GM23338 (cell line): ENCODE measurements around the gene BCORL1. TPM values are rescaled to one million over a fixed set of nuclear protein-coding genes. Genes with fewer than 3 reads are reported as not detected.
A peak's percentile ranks its signal among the peaks of the same experiment; 100 is the strongest.

Experiments
- ATAC-seq: fragments of 200-7000 bp; cut with Tn5 transposase; 3 replicates; pipeline ENCODE4 v1.9.1; 2020
- DNase-seq: peaks from one replicate; pipeline ENCODE4 v3.0.0-alpha.2; 2015; ENCODE audit warnings: low spot score
- H2AFZ ChIP-seq: fragments of 200-600 bp; sonication (generic); 2 replicates; pipeline ENCODE4 v1.8.0; 2016; ENCODE audit warnings: antibody characterized with exemption, mild to moderate bottlenecking, moderate library complexity
- H3F3A ChIP-seq: fragments of 200-600 bp; sonication (generic); replicated peaks from 2 replicates; pipeline ENCODE4 v1.8.0; 2017; ENCODE audit warnings: antibody characterized with exemption, mixed run types, low read depth
- H3K27ac ChIP-seq: fragments of 200-600 bp; sonication (generic); 2 replicates; pipeline ENCODE4 v1.6.1; 2016; ENCODE audit warnings: low read depth
- H3K27me3 ChIP-seq: fragments of 200-600 bp; sonication (generic); 2 replicates; pipeline ENCODE4 v1.8.0; 2016; ENCODE audit warnings: mild to moderate bottlenecking, mixed run types, moderate library complexity; ENCODE audit not compliant: insufficient read depth
- H3K36me3 ChIP-seq: fragments of 200-600 bp; sonication (generic); 2 replicates; pipeline ENCODE4 v1.8.0; 2016; ENCODE audit warnings: mild to moderate bottlenecking; ENCODE audit not compliant: insufficient read depth
- H3K4me1 ChIP-seq: fragments of 200-600 bp; sonication (generic); 2 replicates; pipeline ENCODE4 v1.8.0; 2016; ENCODE audit warnings: mild to moderate bottlenecking, moderate library complexity; ENCODE audit not compliant: insufficient read depth
- H3K4me2 ChIP-seq: fragments of 200-600 bp; sonication (generic); 2 replicates; pipeline ENCODE4 v1.7.1; 2017; ENCODE audit warnings: mixed run types
- H3K4me3 ChIP-seq: fragments of 200-600 bp; sonication (generic); 2 replicates; pipeline ENCODE4 v1.6.1; 2016; ENCODE audit warnings: mixed run types
- H3K79me2 ChIP-seq: fragments of 200-600 bp; sonication (generic); replicated peaks from 2 replicates; pipeline ENCODE4 v1.8.0; 2017; ENCODE audit warnings: mild to moderate bottlenecking; ENCODE audit not compliant: insufficient read depth
- H3K9me2 ChIP-seq: fragments of 200-600 bp; sonication (generic); 2 replicates; pipeline ENCODE4 v1.8.0; 2017; ENCODE audit not compliant: insufficient read depth
- H4K20me1 ChIP-seq: fragments of 200-600 bp; sonication (generic); replicated peaks from 2 replicates; pipeline ENCODE4 v1.8.0; 2017; ENCODE audit warnings: mild to moderate bottlenecking; ENCODE audit not compliant: insufficient read depth
- H3K27ac Mint-ChIP-seq: 2 replicates; pipeline ENCODE4 v1.8.0; 2020; ENCODE audit warnings: inconsistent platforms, mild to moderate bottlenecking, moderate library complexity, mixed read lengths
- H3K27me3 Mint-ChIP-seq: 3 replicates; pipeline ENCODE4 v1.8.0; 2022; ENCODE audit warnings: low read depth, mild to moderate bottlenecking, moderate library complexity, mixed read lengths, inconsistent platforms; ENCODE audit not compliant: insufficient read depth, poor library complexity
- H3K36me3 Mint-ChIP-seq: 3 replicates; pipeline ENCODE4 v1.8.0; 2021; ENCODE audit warnings: low read depth, mild to moderate bottlenecking, inconsistent platforms, moderate library complexity, mixed read lengths
- H3K4me1 Mint-ChIP-seq: 3 replicates; pipeline ENCODE4 v1.8.0; 2020; ENCODE audit warnings: mild to moderate bottlenecking, inconsistent platforms, mixed read lengths
- H3K4me3 Mint-ChIP-seq: 3 replicates; pipeline ENCODE4 v1.8.0; 2021; ENCODE audit warnings: moderate library complexity, mild to moderate bottlenecking, inconsistent platforms, mixed read lengths
- H3K9me3 Mint-ChIP-seq: 3 replicates; pipeline ENCODE4 v1.8.0; 2020; ENCODE audit warnings: moderate library complexity, mild to moderate bottlenecking, inconsistent platforms, mixed read lengths
- CREB1 ChIP-seq: fragments of 250-450 bp; sonication (Bioruptor Pico); IDR thresholded peaks from 2 replicates; pipeline ENCODE4 v1.5.0; 2020; ENCODE audit warnings: low read depth, mild to moderate bottlenecking, moderate library complexity
- JUNB ChIP-seq: IDR thresholded peaks from one replicate; pipeline ENCODE4 v1.6.1; 2016; ENCODE audit warnings: antibody characterized with exemption; ENCODE audit not compliant: unreplicated experiment
- NANOG ChIP-seq: IDR thresholded peaks from 2 replicates; pipeline ENCODE4 v1.6.1; 2016; ENCODE audit warnings: antibody characterized with exemption, borderline replicate concordance
- ZNF114 ChIP-seq: fragments of 250-450 bp; sonication (Bioruptor Pico); IDR thresholded peaks from 2 replicates; pipeline ENCODE4 v1.5.0; 2020; ENCODE audit warnings: mild to moderate bottlenecking, moderate library complexity
- ZNF331 ChIP-seq: fragments of 250-450 bp; sonication (Bioruptor Pico); IDR thresholded peaks from 2 replicates; pipeline ENCODE4 v1.5.0; 2020; ENCODE audit warnings: low read depth, mild to moderate bottlenecking, moderate library complexity
- polyA plus RNA-seq: library from polyadenylated mRNA; unstranded; fragments of >200 nt; fragmentation: Nextera tagmentation; extraction: Ambion mirVana; gene quantifications from 2 replicates; pipeline ENCODE4 v1.2.1, GENCODE V29; 2016
- total RNA-seq: library from RNA; depleted of rRNA; stranded (reverse); fragments of >200 nt; shearing (Covaris generic); gene quantifications from 2 replicates; pipeline ENCODE4 v1.2.3, GENCODE V29; 2014
- TF ChIP-seq, protein P1 (sequence below), 2 experiments: fragments of 200-600 bp in 1 of 2; sonication (generic) in 1 of 2; conservative IDR thresholded peaks; 2 replicates each; pipeline versions ENCODE4 v1.5.1 to v1.6.1; 2016 to 2017; ENCODE audit warnings: antibody characterized with exemption in 2 of 2, low read depth in 2 of 2, mild to moderate bottlenecking in 2 of 2, moderate library complexity in 1 of 2
- TF ChIP-seq, protein P2 (sequence below): IDR thresholded peaks from 2 replicates; pipeline ENCODE4 v1.6.1; 2016; ENCODE audit warnings: antibody characterized with exemption
- TF ChIP-seq, protein P3 (sequence below): IDR thresholded peaks from one replicate; pipeline ENCODE4 v1.6.1; 2018; ENCODE audit warnings: antibody characterized with exemption; ENCODE audit not compliant: unreplicated experiment
- TF ChIP-seq, protein P4 (sequence below): fragments of 250-450 bp; sonication (Bioruptor Pico); IDR thresholded peaks from 2 replicates; pipeline ENCODE4 v1.5.0; 2020; ENCODE audit warnings: mild to moderate bottlenecking, moderate library complexity

Gene BCORL1
- total and polyA plus RNA-seq, 2 experiments from 2014 or later: 2.6 to 2.7 TPM

DNA sequence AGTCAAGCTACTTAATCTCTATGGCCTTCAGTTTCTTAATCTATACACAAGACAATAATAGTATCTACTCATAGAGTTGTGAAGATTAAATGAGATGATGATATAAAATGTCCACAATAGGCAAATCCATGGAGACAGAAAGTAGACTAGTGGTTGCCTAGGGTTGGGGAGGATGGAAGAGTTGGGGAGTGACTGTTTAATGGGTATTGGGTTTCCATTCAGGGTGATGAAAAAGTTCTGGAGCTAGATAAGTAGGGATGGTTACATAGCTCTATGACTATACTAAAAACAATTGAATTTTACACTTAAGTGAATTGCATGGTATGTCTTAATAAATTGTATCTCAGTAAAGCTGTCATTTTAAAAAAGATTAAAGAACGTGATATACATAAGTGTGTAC, 35.7 kb downstream of the BCORL1 start (continued):
- TF ChIP-seq, protein P1, sequence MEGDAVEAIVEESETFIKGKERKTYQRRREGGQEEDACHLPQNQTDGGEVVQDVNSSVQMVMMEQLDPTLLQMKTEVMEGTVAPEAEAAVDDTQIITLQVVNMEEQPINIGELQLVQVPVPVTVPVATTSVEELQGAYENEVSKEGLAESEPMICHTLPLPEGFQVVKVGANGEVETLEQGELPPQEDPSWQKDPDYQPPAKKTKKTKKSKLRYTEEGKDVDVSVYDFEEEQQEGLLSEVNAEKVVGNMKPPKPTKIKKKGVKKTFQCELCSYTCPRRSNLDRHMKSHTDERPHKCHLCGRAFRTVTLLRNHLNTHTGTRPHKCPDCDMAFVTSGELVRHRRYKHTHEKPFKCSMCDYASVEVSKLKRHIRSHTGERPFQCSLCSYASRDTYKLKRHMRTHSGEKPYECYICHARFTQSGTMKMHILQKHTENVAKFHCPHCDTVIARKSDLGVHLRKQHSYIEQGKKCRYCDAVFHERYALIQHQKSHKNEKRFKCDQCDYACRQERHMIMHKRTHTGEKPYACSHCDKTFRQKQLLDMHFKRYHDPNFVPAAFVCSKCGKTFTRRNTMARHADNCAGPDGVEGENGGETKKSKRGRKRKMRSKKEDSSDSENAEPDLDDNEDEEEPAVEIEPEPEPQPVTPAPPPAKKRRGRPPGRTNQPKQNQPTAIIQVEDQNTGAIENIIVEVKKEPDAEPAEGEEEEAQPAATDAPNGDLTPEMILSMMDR (conservative IDR thresholded peaks at IDR 0.05; ENCODE audit: low read depth in 2 of 2): no peak
- no peak for TF ChIP-seq NANOG

DNA sequence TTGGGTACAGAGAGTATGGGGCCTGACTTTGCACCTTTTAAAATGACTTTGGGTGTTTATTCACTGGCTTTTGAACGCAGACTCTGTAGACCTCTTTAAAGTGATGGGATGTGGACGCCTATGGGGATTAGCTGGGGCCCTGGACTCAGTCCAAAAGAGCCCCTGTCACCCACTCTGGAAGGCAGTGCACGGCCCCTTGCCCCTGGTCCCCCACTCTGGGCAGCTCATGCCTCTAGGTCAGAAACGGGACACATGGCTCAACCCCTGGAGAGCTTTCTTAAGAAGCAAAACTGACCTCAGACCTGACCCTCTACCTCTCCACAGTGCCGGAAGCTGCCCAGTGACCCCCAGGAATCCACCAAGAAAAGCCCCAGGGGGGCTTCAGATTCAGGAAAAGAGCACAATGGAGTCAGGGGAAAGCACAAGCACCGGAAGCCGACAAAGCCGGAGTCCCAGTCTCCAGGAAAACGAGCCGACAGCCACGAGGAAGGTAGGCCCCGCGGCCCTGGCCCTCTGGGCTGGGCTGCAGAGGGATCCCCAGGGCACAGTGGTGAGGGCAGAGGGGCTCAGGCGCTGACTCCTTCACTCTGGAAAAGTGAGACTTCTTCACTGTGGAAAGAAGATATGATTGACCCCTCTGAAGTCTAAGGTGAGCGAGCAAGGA, 38.4 kb downstream of the BCORL1 start:
- peak; percentile 14 for DNase-seq
- Histone ChIP-seq H2AFZ (no peak overlapping the region), H3F3A (no peaks in the 10 kb centered on the region), H3K4me1 (no peaks in the 10 kb centered on the region), H3K79me2 (no peaks in the 10 kb centered on the region), H3K27ac (no peak overlapping the region), H3K9me2 (no peaks in the 10 kb centered on the region), H3K27me3 (no peaks in the 10 kb centered on the region), H3K36me3 (no peaks in the 10 kb centered on the region), H3K4me2 (no peak overlapping the region), H4K20me1 (no peaks in the 10 kb centered on the region), H3K4me3 (no peak overlapping the region)
- Mint-ChIP-seq H3K4me1 (peaks cover 17% of the 10 kb centered on the region), H3K4me3 (no peak overlapping the region), H3K9me3 (no peaks in the 10 kb centered on the region), H3K27me3 (peaks cover 2% of the 10 kb centered on the region), H3K27ac (no peak overlapping the region), H3K36me3 (no peaks in the 10 kb centered on the region; the same call in 2 of the 3 replicates)
- TF ChIP-seq, protein P2, sequence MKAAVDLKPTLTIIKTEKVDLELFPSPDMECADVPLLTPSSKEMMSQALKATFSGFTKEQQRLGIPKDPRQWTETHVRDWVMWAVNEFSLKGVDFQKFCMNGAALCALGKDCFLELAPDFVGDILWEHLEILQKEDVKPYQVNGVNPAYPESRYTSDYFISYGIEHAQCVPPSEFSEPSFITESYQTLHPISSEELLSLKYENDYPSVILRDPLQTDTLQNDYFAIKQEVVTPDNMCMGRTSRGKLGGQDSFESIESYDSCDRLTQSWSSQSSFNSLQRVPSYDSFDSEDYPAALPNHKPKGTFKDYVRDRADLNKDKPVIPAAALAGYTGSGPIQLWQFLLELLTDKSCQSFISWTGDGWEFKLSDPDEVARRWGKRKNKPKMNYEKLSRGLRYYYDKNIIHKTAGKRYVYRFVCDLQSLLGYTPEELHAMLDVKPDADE: no peak
- TF ChIP-seq NANOG (no peak), ZNF114 (no peak), JUNB (no peak), CREB1 (CRISPR knock-in tag) (no peak), ZNF331 (no peak)
- TF ChIP-seq, protein P3, sequence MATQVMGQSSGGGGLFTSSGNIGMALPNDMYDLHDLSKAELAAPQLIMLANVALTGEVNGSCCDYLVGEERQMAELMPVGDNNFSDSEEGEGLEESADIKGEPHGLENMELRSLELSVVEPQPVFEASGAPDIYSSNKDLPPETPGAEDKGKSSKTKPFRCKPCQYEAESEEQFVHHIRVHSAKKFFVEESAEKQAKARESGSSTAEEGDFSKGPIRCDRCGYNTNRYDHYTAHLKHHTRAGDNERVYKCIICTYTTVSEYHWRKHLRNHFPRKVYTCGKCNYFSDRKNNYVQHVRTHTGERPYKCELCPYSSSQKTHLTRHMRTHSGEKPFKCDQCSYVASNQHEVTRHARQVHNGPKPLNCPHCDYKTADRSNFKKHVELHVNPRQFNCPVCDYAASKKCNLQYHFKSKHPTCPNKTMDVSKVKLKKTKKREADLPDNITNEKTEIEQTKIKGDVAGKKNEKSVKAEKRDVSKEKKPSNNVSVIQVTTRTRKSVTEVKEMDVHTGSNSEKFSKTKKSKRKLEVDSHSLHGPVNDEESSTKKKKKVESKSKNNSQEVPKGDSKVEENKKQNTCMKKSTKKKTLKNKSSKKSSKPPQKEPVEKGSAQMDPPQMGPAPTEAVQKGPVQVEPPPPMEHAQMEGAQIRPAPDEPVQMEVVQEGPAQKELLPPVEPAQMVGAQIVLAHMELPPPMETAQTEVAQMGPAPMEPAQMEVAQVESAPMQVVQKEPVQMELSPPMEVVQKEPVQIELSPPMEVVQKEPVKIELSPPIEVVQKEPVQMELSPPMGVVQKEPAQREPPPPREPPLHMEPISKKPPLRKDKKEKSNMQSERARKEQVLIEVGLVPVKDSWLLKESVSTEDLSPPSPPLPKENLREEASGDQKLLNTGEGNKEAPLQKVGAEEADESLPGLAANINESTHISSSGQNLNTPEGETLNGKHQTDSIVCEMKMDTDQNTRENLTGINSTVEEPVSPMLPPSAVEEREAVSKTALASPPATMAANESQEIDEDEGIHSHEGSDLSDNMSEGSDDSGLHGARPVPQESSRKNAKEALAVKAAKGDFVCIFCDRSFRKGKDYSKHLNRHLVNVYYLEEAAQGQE: no peak
- TF ChIP-seq, protein P1 (conservative IDR thresholded peaks at IDR 0.05; ENCODE audit: low read depth in 2 of 2): no peak
- TF ChIP-seq, protein P4, sequence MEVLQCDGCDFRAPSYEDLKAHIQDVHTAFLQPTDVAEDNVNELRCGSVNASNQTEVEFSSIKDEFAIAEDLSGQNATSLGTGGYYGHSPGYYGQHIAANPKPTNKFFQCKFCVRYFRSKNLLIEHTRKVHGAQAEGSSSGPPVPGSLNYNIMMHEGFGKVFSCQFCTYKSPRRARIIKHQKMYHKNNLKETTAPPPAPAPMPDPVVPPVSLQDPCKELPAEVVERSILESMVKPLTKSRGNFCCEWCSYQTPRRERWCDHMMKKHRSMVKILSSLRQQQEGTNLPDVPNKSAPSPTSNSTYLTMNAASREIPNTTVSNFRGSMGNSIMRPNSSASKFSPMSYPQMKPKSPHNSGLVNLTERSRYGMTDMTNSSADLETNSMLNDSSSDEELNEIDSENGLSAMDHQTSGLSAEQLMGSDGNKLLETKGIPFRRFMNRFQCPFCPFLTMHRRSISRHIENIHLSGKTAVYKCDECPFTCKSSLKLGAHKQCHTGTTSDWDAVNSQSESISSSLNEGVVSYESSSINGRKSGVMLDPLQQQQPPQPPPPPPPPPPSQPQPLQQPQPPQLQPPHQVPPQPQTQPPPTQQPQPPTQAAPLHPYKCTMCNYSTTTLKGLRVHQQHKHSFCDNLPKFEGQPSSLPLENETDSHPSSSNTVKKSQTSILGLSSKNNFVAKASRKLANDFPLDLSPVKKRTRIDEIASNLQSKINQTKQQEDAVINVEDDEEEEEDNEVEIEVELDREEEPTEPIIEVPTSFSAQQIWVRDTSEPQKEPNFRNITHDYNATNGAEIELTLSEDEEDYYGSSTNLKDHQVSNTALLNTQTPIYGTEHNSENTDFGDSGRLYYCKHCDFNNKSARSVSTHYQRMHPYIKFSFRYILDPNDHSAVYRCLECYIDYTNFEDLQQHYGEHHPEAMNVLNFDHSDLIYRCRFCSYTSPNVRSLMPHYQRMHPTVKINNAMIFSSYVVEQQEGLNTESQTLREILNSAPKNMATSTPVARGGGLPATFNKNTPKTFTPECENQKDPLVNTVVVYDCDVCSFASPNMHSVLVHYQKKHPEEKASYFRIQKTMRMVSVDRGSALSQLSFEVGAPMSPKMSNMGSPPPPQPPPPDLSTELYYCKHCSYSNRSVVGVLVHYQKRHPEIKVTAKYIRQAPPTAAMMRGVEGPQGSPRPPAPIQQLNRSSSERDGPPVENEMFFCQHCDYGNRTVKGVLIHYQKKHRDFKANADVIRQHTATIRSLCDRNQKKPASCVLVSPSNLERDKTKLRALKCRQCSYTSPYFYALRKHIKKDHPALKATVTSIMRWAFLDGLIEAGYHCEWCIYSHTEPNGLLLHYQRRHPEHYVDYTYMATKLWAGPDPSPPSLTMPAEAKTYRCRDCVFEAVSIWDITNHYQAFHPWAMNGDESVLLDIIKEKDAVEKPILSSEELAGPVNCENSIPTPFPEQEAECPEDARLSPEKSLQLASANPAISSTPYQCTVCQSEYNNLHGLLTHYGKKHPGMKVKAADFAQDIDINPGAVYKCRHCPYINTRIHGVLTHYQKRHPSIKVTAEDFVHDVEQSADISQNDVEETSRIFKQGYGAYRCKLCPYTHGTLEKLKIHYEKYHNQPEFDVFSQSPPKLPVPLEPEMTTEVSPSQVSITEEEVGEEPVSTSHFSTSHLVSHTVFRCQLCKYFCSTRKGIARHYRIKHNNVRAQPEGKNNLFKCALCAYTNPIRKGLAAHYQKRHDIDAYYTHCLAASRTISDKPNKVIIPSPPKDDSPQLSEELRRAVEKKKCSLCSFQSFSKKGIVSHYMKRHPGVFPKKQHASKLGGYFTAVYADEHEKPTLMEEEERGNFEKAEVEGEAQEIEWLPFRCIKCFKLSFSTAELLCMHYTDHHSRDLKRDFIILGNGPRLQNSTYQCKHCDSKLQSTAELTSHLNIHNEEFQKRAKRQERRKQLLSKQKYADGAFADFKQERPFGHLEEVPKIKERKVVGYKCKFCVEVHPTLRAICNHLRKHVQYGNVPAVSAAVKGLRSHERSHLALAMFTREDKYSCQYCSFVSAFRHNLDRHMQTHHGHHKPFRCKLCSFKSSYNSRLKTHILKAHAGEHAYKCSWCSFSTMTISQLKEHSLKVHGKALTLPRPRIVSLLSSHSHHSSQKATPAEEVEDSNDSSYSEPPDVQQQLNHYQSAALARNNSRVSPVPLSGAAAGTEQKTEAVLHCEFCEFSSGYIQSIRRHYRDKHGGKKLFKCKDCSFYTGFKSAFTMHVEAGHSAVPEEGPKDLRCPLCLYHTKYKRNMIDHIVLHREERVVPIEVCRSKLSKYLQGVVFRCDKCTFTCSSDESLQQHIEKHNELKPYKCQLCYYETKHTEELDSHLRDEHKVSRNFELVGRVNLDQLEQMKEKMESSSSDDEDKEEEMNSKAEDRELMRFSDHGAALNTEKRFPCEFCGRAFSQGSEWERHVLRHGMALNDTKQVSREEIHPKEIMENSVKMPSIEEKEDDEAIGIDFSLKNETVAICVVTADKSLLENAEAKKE (CRISPR knock-in tag): no peak
- no peak for ATAC-seq
